GM06990 (cell line): ENCODE results near the gene SLC29A3.

Experiments
- DNase-seq: peaks from one replicate; pipeline ENCODE4 v3.0.0-alpha.2; 2011; ENCODE audit not compliant: insufficient read length; ENCODE audit errors: extremely low read depth
- H3K27me3 ChIP-seq: replicated peaks from 2 replicates; pipeline ENCODE4 v1.6.0; 2011; ENCODE audit warnings: low read length; ENCODE audit not compliant: control insufficient read depth, insufficient read depth
- H3K36me3 ChIP-seq: 2 replicates; pipeline ENCODE4 v1.5.1; 2011; ENCODE audit warnings: low read length; ENCODE audit not compliant: control insufficient read depth, insufficient read depth
- H3K4me3 ChIP-seq: replicated peaks from 2 replicates; pipeline ENCODE4 v1.5.1; 2011; ENCODE audit warnings: low read depth, mild to moderate bottlenecking, control low read depth, low read length
- CTCF ChIP-seq: IDR thresholded peaks from 2 replicates; pipeline ENCODE4 v1.5.1; 2011; ENCODE audit warnings: low read length, control low read depth, mild to moderate bottlenecking, inconsistent platforms; ENCODE audit not compliant: insufficient read depth, poor library complexity, severe bottlenecking

The SLC29A3 gene

GRCh38 chr10:71339796-71340589 lies 20.9 kb downstream of the SLC29A3 start:
- DNase-seq, result no peak
- H3K27me3 ChIP-seq, result no peaks in the 10 kb centered on the region
- no peaks in the 10 kb centered on the region; the same call in 1 of the 2 replicates for H3K36me3 ChIP-seq
- H3K4me3 ChIP-seq, result no peak overlapping the region
- no peak for TF ChIP-seq CTCF

GRCh38 chr10:71342573-71343391 lies 23.7 kb downstream of the SLC29A3 start:
- Histone ChIP-seq H3K27me3 (no peaks in the 10 kb centered on the region), H3K36me3 (no peaks in the 10 kb centered on the region; the same call in 1 of the 2 replicates), H3K4me3 (no peak overlapping the region)
- no peak for TF ChIP-seq CTCF
- no peak for DNase-seq

GRCh38 chr10:71343392-71343773 lies 24.3 kb downstream of the SLC29A3 start:
- Histone ChIP-seq H3K27me3 (no peaks in the 10 kb centered on the region), H3K4me3 (no peak overlapping the region), H3K36me3 (no peaks in the 10 kb centered on the region; the same call in 1 of the 2 replicates)
- no peak for TF ChIP-seq CTCF
- DNase-seq, result no peak

- H3K27me3 ChIP-seq, result no peaks in the 10 kb centered on the region
- H3K4me3 ChIP-seq, result no peak overlapping the region
- no peaks in the 10 kb centered on the region for H3K36me3 ChIP-seq
- no peak for DNase-seq
- no peak for TF ChIP-seq CTCF
These were observed 25.3 kb downstream of the SLC29A3 start for GRCh38 chr10:71344154-71344925.

GRCh38 chr10:71344993-71345480 lies 26.0 kb downstream of the SLC29A3 start:
- Histone ChIP-seq H3K4me3 (no peak overlapping the region), H3K36me3 (no peaks in the 10 kb centered on the region)
- DNase-seq, result no peak

More at GRCh38 chr10:71344993-71345480, 26.0 kb downstream of the SLC29A3 start:
- no peak for TF ChIP-seq CTCF
- H3K27me3 ChIP-seq, result no peaks in the 10 kb centered on the region
